ENCODE measurements around the gene DNAH2. TPM values are rescaled to one million over a fixed set of nuclear protein-coding genes. Genes with fewer than 3 reads are reported as not detected.

Gene DNAH2
- polyA plus RNA-seq, 1 experiment = 0.06 TPM

DNA sequence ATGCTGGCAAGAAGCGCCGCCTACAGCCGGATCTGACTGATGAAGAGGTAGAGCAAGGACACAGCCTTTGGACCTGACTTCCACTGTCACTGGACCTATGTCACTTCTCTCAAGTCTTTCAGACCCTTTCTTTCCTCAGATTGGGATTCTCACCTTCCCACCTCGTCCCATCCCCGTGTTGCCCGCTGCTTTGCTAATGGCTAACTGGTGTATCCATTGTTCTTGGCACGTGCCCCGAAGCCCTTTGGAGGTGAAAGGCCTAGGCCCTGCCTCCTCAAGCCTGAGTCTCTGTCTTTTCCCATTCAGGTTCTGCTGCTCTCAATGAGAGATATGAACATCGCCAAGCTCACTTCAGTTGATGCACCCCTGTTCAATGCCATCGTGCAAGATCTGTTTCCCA, 63.2 kb downstream of the DNAH2 start:
- H3K9me3 ChIP-seq (ENCODE audit: control insufficient read depth, insufficient read depth, low read length) = no peaks in the 10 kb centered on the region
- ChIA-PET CTCF (interaction anchor here (0.6 to 8.0 kb wide), 2 partner anchors 36 to 283 kb away, joined by 3 to 118 read pairs; no protein-coding TSS in a partner anchor), POLR2A (interaction anchor here (1.2 kb wide), 1 partner anchor 37 kb away, joined by 4 read pairs; no protein-coding TSS in a partner anchor)
- no peak overlapping the region for H3K4me3 ChIP-seq (ENCODE audit: low read depth, low read length)
- peaks cover 21% of the 10 kb centered on the region for H3K27me3 ChIP-seq (ENCODE audit: control insufficient read depth, insufficient read depth, low read length)
- no peak overlapping the region for H3K27ac ChIP-seq (ENCODE audit: low read depth, low read length)
- no peak for TF ChIP-seq CTCF (IDR thresholded peaks at IDR 0.05; ENCODE audit: low read depth, low read length)
- DNase-seq (ENCODE audit: low read depth, low spot score) = no peak

GRCh38 chr17:7781429-7781828, 63.9 kb downstream of the DNAH2 start:
- no peak overlapping the region for H3K4me3 ChIP-seq (ENCODE audit: low read depth, low read length)
- ChIA-PET CTCF (interaction anchor here (0.6 to 8.0 kb wide), 4 partner anchors 34 to 283 kb away, joined by 3 to 118 read pairs (median 6); no protein-coding TSS in a partner anchor), POLR2A (interaction anchor here (1.2 kb wide), 1 partner anchor 38 kb away, joined by 4 read pairs; no protein-coding TSS in a partner anchor)
- no peak for DNase-seq (ENCODE audit: low read depth, low spot score)
- no peak for TF ChIP-seq CTCF (IDR thresholded peaks at IDR 0.05; ENCODE audit: low read depth, low read length)
- H3K27ac ChIP-seq (ENCODE audit: low read depth, low read length) = no peak overlapping the region
- peaks cover 26% of the 10 kb centered on the region for H3K27me3 ChIP-seq (ENCODE audit: control insufficient read depth, insufficient read depth, low read length)
- H3K9me3 ChIP-seq (ENCODE audit: control insufficient read depth, insufficient read depth, low read length) = no peaks in the 10 kb centered on the region; the same call in 1 of the 2 replicates

- peaks cover 30% of the 10 kb centered on the region for H3K27me3 ChIP-seq (ENCODE audit: control insufficient read depth, insufficient read depth, low read length)
- no peak overlapping the region for H3K27ac ChIP-seq (ENCODE audit: low read depth, low read length)
- peak; percentile 56 for TF ChIP-seq CTCF (IDR thresholded peaks at IDR 0.05; ENCODE audit: low read depth, low read length)
- no peaks in the 10 kb centered on the region; the same call in 1 of the 2 replicates for H3K9me3 ChIP-seq (ENCODE audit: control insufficient read depth, insufficient read depth, low read length)
- ChIA-PET CTCF (interaction anchor here (0.6 to 8.0 kb wide), 7 partner anchors 9 to 52 kb away, joined by 3 to 118 read pairs (median 3); no protein-coding TSS in a partner anchor), POLR2A (interaction anchor here (1.2 kb wide), 1 partner anchor 39 kb away, joined by 4 read pairs; no protein-coding TSS in a partner anchor)
- peak; percentile 11 for DNase-seq (ENCODE audit: low read depth, low spot score)
- no peak overlapping the region for H3K4me3 ChIP-seq (ENCODE audit: low read depth, low read length)
Measured at GRCh38 chr17:7782240-7782639, 64.7 kb downstream of the DNAH2 start.

DNA sequence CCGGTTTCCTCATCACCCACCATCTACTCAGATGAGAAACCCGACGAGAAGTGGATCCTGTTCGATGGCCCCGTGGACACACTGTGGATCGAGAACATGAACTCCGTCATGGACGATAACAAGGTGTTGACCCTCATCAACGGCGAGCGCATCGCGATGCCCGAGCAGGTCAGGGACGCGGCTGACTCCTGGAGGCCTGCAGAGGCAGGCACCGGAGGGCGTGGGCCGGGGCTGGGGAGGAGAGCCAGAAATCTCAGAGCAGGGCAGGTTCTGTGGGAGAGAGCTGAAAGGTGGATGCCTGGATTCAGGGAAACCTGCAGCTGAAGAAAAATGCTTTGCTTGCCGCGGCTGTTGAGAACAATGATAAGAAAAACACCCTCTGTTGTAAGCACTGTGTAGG, 69.3 kb downstream of the DNAH2 start:
- POLR2A ChIA-PET = no interaction called here
- H3K4me3 ChIP-seq (ENCODE audit: low read depth, low read length) = no peak overlapping the region
- no peak overlapping the region for H3K27ac ChIP-seq (ENCODE audit: low read depth, low read length)
- H3K9me3 ChIP-seq (ENCODE audit: control insufficient read depth, insufficient read depth, low read length) = no peaks in the 10 kb centered on the region; the same call in 1 of the 2 replicates
- CTCF ChIA-PET = interaction anchor here (0.5 kb wide), 1 partner anchor 332 kb away, joined by 3 read pairs; no protein-coding TSS in a partner anchor
- no peak for TF ChIP-seq CTCF (IDR thresholded peaks at IDR 0.05; ENCODE audit: low read depth, low read length)
- no peak for DNase-seq (ENCODE audit: low read depth, low spot score)
- H3K27me3 ChIP-seq (ENCODE audit: control insufficient read depth, insufficient read depth, low read length) = peaks cover 21% of the 10 kb centered on the region

DNA sequence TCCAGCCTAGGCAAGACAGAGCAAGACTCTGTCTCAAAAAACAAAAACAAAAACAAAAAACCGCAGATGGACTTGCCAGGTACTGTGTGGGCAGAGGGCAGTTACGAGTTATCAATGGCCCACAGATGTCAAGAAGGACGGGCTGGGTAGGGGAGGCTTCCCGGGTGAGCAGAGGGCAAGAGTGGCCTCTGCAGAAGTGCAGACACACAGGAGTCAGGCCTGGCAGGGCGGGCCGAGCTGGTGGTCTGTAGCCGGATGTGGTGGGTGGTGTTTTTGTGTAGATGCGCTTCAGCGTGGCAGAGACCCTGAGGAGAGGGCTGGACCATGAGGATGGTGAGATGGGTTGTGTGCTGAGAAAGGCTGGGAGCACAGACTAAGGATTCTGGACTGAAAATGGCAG, 71.6 kb downstream of the DNAH2 start:
- ChIA-PET POLR2A (no interaction called here), CTCF (no interaction called here)
- no peak overlapping the region for H3K27ac ChIP-seq (ENCODE audit: low read depth, low read length)
- peaks cover 22% of the 10 kb centered on the region for H3K27me3 ChIP-seq (ENCODE audit: control insufficient read depth, insufficient read depth, low read length)
- H3K9me3 ChIP-seq (ENCODE audit: control insufficient read depth, insufficient read depth, low read length) = no peaks in the 10 kb centered on the region; the same call in 1 of the 2 replicates
- DNase-seq (ENCODE audit: low read depth, low spot score) = no peak
- TF ChIP-seq CTCF (IDR thresholded peaks at IDR 0.05; ENCODE audit: low read depth, low read length) = no peak
- H3K4me3 ChIP-seq (ENCODE audit: low read depth, low read length) = no peak overlapping the region
